ENCODE results near the gene RAB28.

- no peak for TF ChIP-seq CTCF (IDR thresholded peaks at IDR 0.05; ENCODE audit: insufficient read depth, low read depth, low read length)
- no peak for TF ChIP-seq EZH2 (IDR thresholded peaks at IDR 0.05; ENCODE audit: insufficient read depth, low read length)
Measured at GRCh38 chr4:13378973-13379759, 105.0 kb downstream of the RAB28 start.
